IMR-90 (cell line): ENCODE data around the gene PARL. TPM values are rescaled to one million over a fixed set of nuclear protein-coding genes. Genes with fewer than 3 reads are reported as not detected.

ENCODE experiments used
- ATAC-seq: fragments of 200-7000 bp; cut with Tn5 transposase; 2 replicates; pipeline ENCODE4 v1.9.1; 2020; ENCODE audit warnings: low read depth, mild to moderate bottlenecking, moderate library complexity
- BruUV-seq: library from RNA; stranded (reverse); fragments of 400-500 nt; replicated peaks from 2 replicates; lab custom pipeline; 2021; lab: Mats Ljungman, UMichigan
- CTCF ChIA-PET: fragments of 300-600 bp; formaldehyde crosslinking; extraction: SDS; loops from one replicate; lab custom pipeline; 2021; ENCODE audit warnings: antibody characterized with exemption; lab: Yijun Ruan, JAX
- POLR2A ChIA-PET: fragments of 300-600 bp; sonication (Branson Sonifier 250); formaldehyde crosslinking; loops from one replicate; lab custom pipeline; 2022; ENCODE audit warnings: antibody characterized with exemption; ENCODE audit not compliant: unreplicated experiment; lab: Charles Lee
- DNase-seq: peaks from one replicate; pipeline ENCODE4 v3.0.0; 2013
- H2AFZ ChIP-seq: replicated peaks from 2 replicates; pipeline ENCODE3; 2013; ENCODE audit warnings: low read length, mild to moderate bottlenecking; ENCODE audit not compliant: poor library complexity
- H2AK5ac ChIP-seq: 2 replicates; pipeline ENCODE4 v1.6.1; 2013; ENCODE audit warnings: low read depth, low read length, inconsistent platforms
- H2AK9ac ChIP-seq: replicated peaks from 2 replicates; pipeline ENCODE3; 2013; ENCODE audit warnings: mild to moderate bottlenecking, low read depth, low read length, moderate library complexity; ENCODE audit not compliant: poor library complexity
- H2BK120ac ChIP-seq: 2 replicates; pipeline ENCODE4 v1.6.1; 2013; ENCODE audit warnings: low read depth, low read length, inconsistent platforms
- H2BK15ac ChIP-seq: 3 replicates; pipeline ENCODE4 v1.6.1; 2013; ENCODE audit warnings: low read depth, low read length, inconsistent platforms
- H2BK20ac ChIP-seq: 2 replicates; pipeline ENCODE4 v1.6.1; 2013; ENCODE audit warnings: low read depth, mild to moderate bottlenecking, inconsistent platforms, low read length, moderate library complexity
- H2BK5ac ChIP-seq: 2 replicates; pipeline ENCODE4 v1.6.1; 2013; ENCODE audit warnings: mild to moderate bottlenecking, low read depth, low read length, inconsistent platforms; ENCODE audit not compliant: poor library complexity, severe bottlenecking
- H3K14ac ChIP-seq: replicated peaks from 2 replicates; pipeline ENCODE4 v1.6.1; 2013; ENCODE audit warnings: low read depth, low read length, inconsistent platforms
- H3K18ac ChIP-seq: 2 replicates; pipeline ENCODE4 v1.6.1; 2013; ENCODE audit warnings: low read depth, low read length, control low read depth
- H3K23ac ChIP-seq: 2 replicates; pipeline ENCODE4 v1.6.1; 2013; ENCODE audit warnings: low read depth, low read length, inconsistent platforms
- H3K27ac ChIP-seq: 2 replicates; pipeline ENCODE4 v1.5.1; 2013; ENCODE audit warnings: mild to moderate bottlenecking, control low read depth, low read length; ENCODE audit not compliant: insufficient read depth
- H3K27me3 ChIP-seq: 2 replicates; pipeline ENCODE4 v1.6.1; 2013; ENCODE audit warnings: low read length; ENCODE audit not compliant: control insufficient read depth, insufficient read depth
- H3K36me3 ChIP-seq: 2 replicates; pipeline ENCODE4 v1.6.1; 2013; ENCODE audit warnings: low read length, mixed read lengths; ENCODE audit not compliant: control insufficient read depth, insufficient read depth
- H3K4ac ChIP-seq: 2 replicates; pipeline ENCODE4 v1.6.1; 2013; ENCODE audit warnings: low read depth, low read length, inconsistent platforms
- H3K4me1 ChIP-seq: 2 replicates; pipeline ENCODE4 v1.6.1; 2013; ENCODE audit warnings: low read length, mixed read lengths; ENCODE audit not compliant: control insufficient read depth, insufficient read depth
- H3K4me2 ChIP-seq: 2 replicates; pipeline ENCODE4 v1.6.1; 2013; ENCODE audit warnings: low read depth, mild to moderate bottlenecking, control low read depth, low read length, moderate library complexity
- H3K4me3 ChIP-seq: 2 replicates; pipeline ENCODE4 v1.5.1; 2013; ENCODE audit warnings: low read depth, mild to moderate bottlenecking, control low read depth, low read length, moderate library complexity; ENCODE audit not compliant: insufficient read depth
- H3K56ac ChIP-seq: 2 replicates; pipeline ENCODE4 v1.6.1; 2013; ENCODE audit warnings: low read length, inconsistent platforms; ENCODE audit not compliant: insufficient read depth; ENCODE audit errors: extremely low read depth
- H3K79me1 ChIP-seq, 2 experiments: 2 replicates each; pipeline ENCODE4 v1.6.1; 2013; ENCODE audit warnings: low read length in 2 of 2, inconsistent platforms in 1 of 2, low read depth in 1 of 2
- H3K9ac ChIP-seq: 2 replicates; pipeline ENCODE4 v1.6.1; 2013; ENCODE audit warnings: low read depth, low read length, control low read depth
- H3K9me1 ChIP-seq: 2 replicates; pipeline ENCODE4 v1.6.1; 2013; ENCODE audit warnings: low read length, inconsistent platforms; ENCODE audit not compliant: insufficient read depth
- H3K9me3 ChIP-seq: 2 replicates; pipeline ENCODE4 v1.6.1; 2013; ENCODE audit warnings: low read length; ENCODE audit not compliant: control insufficient read depth, insufficient read depth
- H4K20me1 ChIP-seq: 2 replicates; pipeline ENCODE4 v1.6.1; 2013; ENCODE audit warnings: low read length, inconsistent platforms; ENCODE audit not compliant: insufficient read depth
- H4K5ac ChIP-seq: 2 replicates; pipeline ENCODE4 v1.6.1; 2013; ENCODE audit warnings: mild to moderate bottlenecking, low read depth, low read length, control low read depth
- H4K8ac ChIP-seq, 2 experiments: 2 replicates each; pipeline ENCODE4 v1.6.1; 2013; ENCODE audit warnings: low read depth in 2 of 2, low read length in 2 of 2, control low read depth in 1 of 2, inconsistent platforms in 1 of 2
- H4K91ac ChIP-seq: 2 replicates; pipeline ENCODE4 v1.6.1; 2013; ENCODE audit warnings: low read depth, low read length, inconsistent platforms; ENCODE audit not compliant: insufficient read depth
- BHLHE40 ChIP-seq: fragments of 150-350 bp; IDR thresholded peaks from 2 replicates; pipeline ENCODE4 v1.6.1; 2016; ENCODE audit warnings: mild to moderate bottlenecking, low read depth, low read length
- CEBPB ChIP-seq: IDR thresholded peaks from 2 replicates; pipeline ENCODE4 v1.6.1; 2012; ENCODE audit warnings: low read depth, low read length, improper control_type of control experiment
- CHD1 ChIP-seq: IDR thresholded peaks from 2 replicates; pipeline ENCODE4 v1.6.1; 2012; ENCODE audit warnings: low read depth, low read length, improper control_type of control experiment
- FOS ChIP-seq: fragments of 150-350 bp; IDR thresholded peaks from 2 replicates; pipeline ENCODE4 v1.6.1; 2016; ENCODE audit warnings: low read depth, low read length
- MAFK ChIP-seq: IDR thresholded peaks from 2 replicates; pipeline ENCODE4 v1.6.1; 2012; ENCODE audit warnings: low read depth, low read length, improper control_type of control experiment
- MAZ ChIP-seq: IDR thresholded peaks from 2 replicates; pipeline ENCODE4 v1.6.1; 2012; ENCODE audit warnings: low read depth, mild to moderate bottlenecking, low read length, improper control_type of control experiment, moderate library complexity, borderline replicate concordance
- MXI1 ChIP-seq: IDR thresholded peaks from 2 replicates; pipeline ENCODE4 v1.6.1; 2012; ENCODE audit warnings: low read depth, mild to moderate bottlenecking, low read length, moderate library complexity, borderline replicate concordance
- POLR2A ChIP-seq: IDR thresholded peaks from 2 replicates; pipeline ENCODE4 v1.6.1; 2012; ENCODE audit warnings: mild to moderate bottlenecking, low read depth, low read length
- RAD21 ChIP-seq: IDR thresholded peaks from 2 replicates; pipeline ENCODE4 v1.6.1; 2012; ENCODE audit warnings: low read length, improper control_type of control experiment
- RFX5 ChIP-seq: IDR thresholded peaks from 2 replicates; pipeline ENCODE4 v1.8.0; 2012; ENCODE audit warnings: low read depth, mild to moderate bottlenecking, low read length, moderate library complexity
- SMC3 ChIP-seq: fragments of 150-350 bp; IDR thresholded peaks from 2 replicates; pipeline ENCODE4 v1.6.1; 2016; ENCODE audit warnings: low read depth, mild to moderate bottlenecking, antibody characterized with exemption, low read length, moderate library complexity
- WGBS, 2 experiments: methylation state at CpG; one replicate each; pipeline versions ENCODE4 v1.1.5 to v1.1.7; 2013; ENCODE audit warnings: missing lambda C conversion rate in 2 of 2; ENCODE audit not compliant: insufficient read length in 1 of 2; ENCODE audit errors: extremely low coverage in 2 of 2; 5-methylcytosine and 5-hydroxymethylcytosine counted together
- dilution Hi-C: fragments of 300-500 bp; cut with HindIII; formaldehyde crosslinking; loops from one replicate; pipeline ENCODE4 v1.14.3; 2018; ENCODE audit warnings: low sequenced_read_pairs; ENCODE audit not compliant: unreplicated experiment
- in situ Hi-C: fragments of 300-500 bp; cut with MboI; formaldehyde crosslinking; loops from 3 replicates; pipeline ENCODE4 v1.14.3; 2019; ENCODE audit warnings: low sequenced_read_pairs, inconsistent platforms, mixed read lengths
- intact Hi-C: fragments of 100-400 bp; cut with micrococcal nuclease; formaldehyde crosslinking; loops from 2 replicates; pipeline ENCODE4 v1.10.0; 2022
- polyA plus RNA-seq, 3 experiments: library from polyadenylated mRNA; depleted of rRNA; stranded (reverse); fragments of >200 nt; gene quantifications; 2 replicates each; pipeline ENCODE4 v1.2.3, GENCODE V29; 2012; ENCODE audit warnings: low replicate concordance in 1 of 3
- total RNA-seq: library from RNA; depleted of rRNA; stranded (reverse); fragments of >200 nt; gene quantifications from 2 replicates; pipeline ENCODE4 v1.2.3, GENCODE V29; 2012
- TF ChIP-seq, protein P1 (sequence below): conservative IDR thresholded peaks from 2 replicates; pipeline ENCODE4 v1.5.1; 2012; ENCODE audit warnings: mild to moderate bottlenecking, low read depth, low read length, improper control_type of control experiment

Gene PARL
- total and polyA plus RNA-seq, 2 of the 4 experiments (the other 2 are of a cell fraction): 35.5 to 42.6 TPM

GRCh38 chr3:183904833-183905780 lies 20.4 kb upstream of the PARL start:
- Histone ChIP-seq H3K27ac (no peak overlapping the region), H3K4ac (no peak overlapping the region), H3K14ac (no peak overlapping the region), H3K9ac (no peak overlapping the region), H2AFZ (no peak overlapping the region), H4K20me1 (no peaks in the 10 kb centered on the region), H3K79me1 (no peaks in the 10 kb centered on the region), H4K8ac (no peak overlapping the region), H2BK120ac (no peak overlapping the region), H3K27me3 (peaks cover 12% of the 10 kb centered on the region), H3K56ac (no peak overlapping the region), H3K9me3 (no peaks in the 10 kb centered on the region), H4K91ac (no peak overlapping the region), H2BK15ac (no peak overlapping the region), H3K4me2 (no peak overlapping the region), H3K23ac (no peak overlapping the region), H2AK9ac (no peak overlapping the region), H2AK5ac (no peak overlapping the region), H3K9me1 (no peaks in the 10 kb centered on the region), H2BK5ac (no peak overlapping the region), H3K18ac (no peak overlapping the region), H3K4me1 (no peaks in the 10 kb centered on the region), H2BK20ac (no peak overlapping the region), H3K4me3 (no peak overlapping the region), H3K36me3 (no peaks in the 10 kb centered on the region), H4K5ac (no peak overlapping the region)
- whole genome bisulfite sequencing, 2 experiments: 69% methylated on average over 5 of the region's 14 CpGs; no CpG with 5 or more reads in 1 of the 2 experiments
- BruUV-seq: no TSS peak
- dilution Hi-C loops (no loop called here), intact Hi-C loops (no loop called here), in situ Hi-C loops (no loop called here)
- ChIA-PET CTCF (interaction anchor here (1.1 kb wide), 1 partner anchor 102 kb away, joined by 3 read pairs; no protein-coding TSS in a partner anchor), POLR2A (no interaction called here)
- TF ChIP-seq MAZ (no peak), MAFK (no peak), RFX5 (no peak), RAD21 (no peak), MXI1 (no peak), SMC3 (no peak), BHLHE40 (no peak), CEBPB (no peak), POLR2A (no peak), FOS (no peak), CHD1 (no peak)
- TF ChIP-seq, protein P1, sequence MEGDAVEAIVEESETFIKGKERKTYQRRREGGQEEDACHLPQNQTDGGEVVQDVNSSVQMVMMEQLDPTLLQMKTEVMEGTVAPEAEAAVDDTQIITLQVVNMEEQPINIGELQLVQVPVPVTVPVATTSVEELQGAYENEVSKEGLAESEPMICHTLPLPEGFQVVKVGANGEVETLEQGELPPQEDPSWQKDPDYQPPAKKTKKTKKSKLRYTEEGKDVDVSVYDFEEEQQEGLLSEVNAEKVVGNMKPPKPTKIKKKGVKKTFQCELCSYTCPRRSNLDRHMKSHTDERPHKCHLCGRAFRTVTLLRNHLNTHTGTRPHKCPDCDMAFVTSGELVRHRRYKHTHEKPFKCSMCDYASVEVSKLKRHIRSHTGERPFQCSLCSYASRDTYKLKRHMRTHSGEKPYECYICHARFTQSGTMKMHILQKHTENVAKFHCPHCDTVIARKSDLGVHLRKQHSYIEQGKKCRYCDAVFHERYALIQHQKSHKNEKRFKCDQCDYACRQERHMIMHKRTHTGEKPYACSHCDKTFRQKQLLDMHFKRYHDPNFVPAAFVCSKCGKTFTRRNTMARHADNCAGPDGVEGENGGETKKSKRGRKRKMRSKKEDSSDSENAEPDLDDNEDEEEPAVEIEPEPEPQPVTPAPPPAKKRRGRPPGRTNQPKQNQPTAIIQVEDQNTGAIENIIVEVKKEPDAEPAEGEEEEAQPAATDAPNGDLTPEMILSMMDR: no peak
- DNase-seq (no peak), ATAC-seq (no peak; the same call in 1 of the 2 replicates)
